Prostate gland (tissue), 2 donors: Measurements from ENCODE around the gene HOXA5. TPM values are rescaled to one million over a fixed set of nuclear protein-coding genes. Genes with fewer than 3 reads are reported as not detected.

ENCODE experiments used
- DNase-seq: peaks from one replicate; pipeline ENCODE4 v3.0.0-alpha.2; 2019; ENCODE audit warnings: low spot score
- H3K27ac ChIP-seq, 2 donors: fragments of 200-600 bp; sonication (generic); 2 replicates each; pipeline ENCODE4 v1.5.1; 2017 to 2019
- H3K27me3 ChIP-seq: fragments of 200-600 bp; sonication (generic); replicated peaks from 2 replicates; pipeline ENCODE4 v1.5.1; 2019; ENCODE audit not compliant: insufficient read depth
- H3K36me3 ChIP-seq, 2 donors: fragments of 200-600 bp; sonication (generic); 1 replicate in 1 of 2; 2 replicates in 1 of 2; pipeline versions ENCODE4 v1.5.1 to v1.8.1; 2017 to 2019
- H3K4me1 ChIP-seq: fragments of 200-600 bp; sonication (generic); replicated peaks from 2 replicates; pipeline ENCODE4 v1.5.1; 2019
- H3K4me3 ChIP-seq, 2 donors: fragments of 200-600 bp; sonication (generic); 2 replicates each; pipeline ENCODE4 v1.5.1; 2017 to 2019
- H3K9me3 ChIP-seq: fragments of 200-600 bp; sonication (generic); 2 replicates; pipeline ENCODE4 v1.5.1; 2017
- POLR2A ChIP-seq: fragments of 450-650 bp; IDR thresholded peaks from one replicate; pipeline ENCODE4 v1.6.1; 2016; ENCODE audit warnings: antibody characterized with exemption, mild to moderate bottlenecking
- POLR2AphosphoS5 ChIP-seq: sonication (generic); formaldehyde crosslinking; IDR thresholded peaks from one replicate; pipeline ENCODE4 v1.6.1; 2017; ENCODE audit warnings: antibody characterized with exemption
- WGBS: methylation state at CpG from one replicate; pipeline ENCODE4 v1.1.5; 2018; 5-methylcytosine and 5-hydroxymethylcytosine counted together
- intact Hi-C: fragments of 100-400 bp; cut with DNase I; formaldehyde crosslinking; loops from one replicate; pipeline ENCODE4 v1.14.2; 2022
- total RNA-seq, 2 donors: library from RNA; depleted of rRNA; stranded (reverse); fragments of >200 nt; gene quantifications; one replicate each; pipeline ENCODE4 v1.1.0, GENCODE V29; 2016
- TF ChIP-seq, protein P1 (sequence below), 4 experiments: fragments of 200-600 bp in 2 of 4; fragments of 450-650 bp in 2 of 4; sonication (generic) in 2 of 4; IDR thresholded peaks; 1 replicate in 3 of 4; 2 replicates in 1 of 4; pipeline ENCODE4 v1.5.1; 2016 to 2019; ENCODE audit warnings: antibody characterized with exemption in 4 of 4, mild to moderate bottlenecking in 2 of 4, moderate library complexity in 2 of 4

Gene HOXA5
- total RNA-seq, 2 donors from 2014 or later, result 3.7 to 12.9 TPM

DNA sequence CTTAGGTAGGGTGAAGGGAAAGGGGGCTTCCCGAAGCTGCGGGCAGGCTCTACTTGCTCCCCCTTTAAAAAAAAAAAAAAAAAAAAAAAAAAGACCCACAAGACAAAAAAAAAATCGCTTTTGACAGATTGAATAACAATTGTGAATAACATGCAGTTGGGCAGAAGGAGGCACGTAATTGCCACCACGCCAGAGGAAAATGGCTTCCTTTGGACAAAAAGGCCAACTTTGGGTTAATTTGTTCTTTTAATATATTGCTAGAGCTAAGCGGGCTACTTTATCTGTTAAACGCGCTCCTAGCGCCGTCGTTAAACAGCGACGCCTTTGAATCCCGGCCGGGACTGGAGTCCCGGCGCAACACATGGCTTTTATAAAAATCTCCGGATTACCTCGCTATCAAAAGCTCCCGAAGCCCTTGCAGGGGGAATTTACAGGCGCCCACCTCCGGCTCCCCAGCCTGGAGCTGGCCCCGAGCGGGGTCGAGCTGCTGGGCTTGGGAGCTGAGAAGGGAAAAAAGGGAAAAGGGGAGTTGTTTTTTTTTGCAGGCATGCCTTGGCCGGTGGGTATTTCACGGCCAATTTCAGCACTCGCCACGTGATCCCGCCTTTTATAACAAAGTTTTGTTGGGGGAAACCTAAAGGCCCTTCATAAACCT lies 40.3 kb upstream of the HOXA5 start:
- peak overlapping the region; percentile 62 to 90 for H3K4me3 ChIP-seq
- intact Hi-C loops, result no loop called here
- H3K9me3 ChIP-seq, result no peaks in the 10 kb centered on the region
- TF ChIP-seq, protein P1, sequence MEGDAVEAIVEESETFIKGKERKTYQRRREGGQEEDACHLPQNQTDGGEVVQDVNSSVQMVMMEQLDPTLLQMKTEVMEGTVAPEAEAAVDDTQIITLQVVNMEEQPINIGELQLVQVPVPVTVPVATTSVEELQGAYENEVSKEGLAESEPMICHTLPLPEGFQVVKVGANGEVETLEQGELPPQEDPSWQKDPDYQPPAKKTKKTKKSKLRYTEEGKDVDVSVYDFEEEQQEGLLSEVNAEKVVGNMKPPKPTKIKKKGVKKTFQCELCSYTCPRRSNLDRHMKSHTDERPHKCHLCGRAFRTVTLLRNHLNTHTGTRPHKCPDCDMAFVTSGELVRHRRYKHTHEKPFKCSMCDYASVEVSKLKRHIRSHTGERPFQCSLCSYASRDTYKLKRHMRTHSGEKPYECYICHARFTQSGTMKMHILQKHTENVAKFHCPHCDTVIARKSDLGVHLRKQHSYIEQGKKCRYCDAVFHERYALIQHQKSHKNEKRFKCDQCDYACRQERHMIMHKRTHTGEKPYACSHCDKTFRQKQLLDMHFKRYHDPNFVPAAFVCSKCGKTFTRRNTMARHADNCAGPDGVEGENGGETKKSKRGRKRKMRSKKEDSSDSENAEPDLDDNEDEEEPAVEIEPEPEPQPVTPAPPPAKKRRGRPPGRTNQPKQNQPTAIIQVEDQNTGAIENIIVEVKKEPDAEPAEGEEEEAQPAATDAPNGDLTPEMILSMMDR (IDR thresholded peaks at IDR 0.05), result no peak
- TF ChIP-seq POLR2AphosphoS5, result no peak
- no peak for TF ChIP-seq POLR2A
- H3K27me3 ChIP-seq, result no peaks in the 10 kb centered on the region
- no peaks in the 10 kb centered on the region for H3K4me1 ChIP-seq
- H3K27ac ChIP-seq, result peak overlapping the region; percentile 96 to 97
- WGBS, result under 1% methylated on average over 30 of the region's 30 CpGs
- H3K36me3 ChIP-seq, result no peaks in the 10 kb centered on the region
- DNase-seq, result no peak

DNA sequence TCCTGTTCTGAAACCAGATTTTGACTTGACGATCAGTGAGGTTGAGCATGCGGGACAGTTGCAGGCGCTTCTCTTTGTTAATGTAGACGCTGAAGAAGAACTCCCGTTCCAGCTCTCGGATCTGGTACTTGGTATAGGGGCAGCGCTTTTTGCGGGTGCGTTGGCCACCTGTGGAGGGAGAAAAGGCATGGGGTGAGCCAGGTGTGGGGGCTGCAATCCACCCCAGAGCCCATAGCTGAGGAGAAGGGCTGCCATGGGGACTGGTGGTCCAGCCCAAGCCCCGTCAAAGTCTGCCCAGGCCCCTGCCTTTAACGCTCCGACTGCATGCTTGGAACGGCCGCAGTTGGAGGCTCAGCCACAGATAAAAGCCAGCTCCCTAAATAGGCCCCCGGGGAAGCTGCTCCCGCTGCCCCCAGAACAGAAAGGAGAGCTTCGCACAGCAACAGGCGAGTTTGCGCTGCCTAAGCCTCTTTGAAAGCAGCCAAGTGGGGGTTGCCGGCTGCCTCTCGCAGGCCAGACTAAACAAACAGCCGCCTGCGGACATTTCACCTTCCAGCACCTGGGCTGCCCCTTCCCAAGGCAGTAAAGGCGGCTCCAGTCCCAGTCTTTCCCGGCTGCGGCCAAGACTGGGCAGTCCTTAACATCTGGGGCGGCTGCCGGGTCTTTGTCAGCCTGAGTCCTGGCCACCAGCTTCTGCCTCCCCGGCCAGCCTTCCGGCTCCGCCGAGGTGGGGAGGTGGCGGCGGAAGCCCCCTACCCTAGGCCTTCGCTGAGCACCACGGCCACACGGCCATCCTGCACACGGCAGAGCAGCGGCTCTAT lies 39.6 kb upstream of the HOXA5 start:
- no peaks in the 10 kb centered on the region for H3K4me1 ChIP-seq
- peak overlapping the region; percentile 96 to 97 for H3K27ac ChIP-seq
- peak overlapping the region; percentile 62 to 90 for H3K4me3 ChIP-seq
- TF ChIP-seq, protein P1 (IDR thresholded peaks at IDR 0.05), result peak in 1 of 4 experiments; percentile 4
- TF ChIP-seq POLR2AphosphoS5, result no peak
- 29% methylated on average over 35 of the region's 39 CpGs for whole genome bisulfite sequencing
- no peaks in the 10 kb centered on the region for H3K36me3 ChIP-seq
- DNase-seq, result no peak
- H3K27me3 ChIP-seq, result no peaks in the 10 kb centered on the region
- intact Hi-C loops, result no loop called here
- H3K9me3 ChIP-seq, result no peaks in the 10 kb centered on the region

DNA sequence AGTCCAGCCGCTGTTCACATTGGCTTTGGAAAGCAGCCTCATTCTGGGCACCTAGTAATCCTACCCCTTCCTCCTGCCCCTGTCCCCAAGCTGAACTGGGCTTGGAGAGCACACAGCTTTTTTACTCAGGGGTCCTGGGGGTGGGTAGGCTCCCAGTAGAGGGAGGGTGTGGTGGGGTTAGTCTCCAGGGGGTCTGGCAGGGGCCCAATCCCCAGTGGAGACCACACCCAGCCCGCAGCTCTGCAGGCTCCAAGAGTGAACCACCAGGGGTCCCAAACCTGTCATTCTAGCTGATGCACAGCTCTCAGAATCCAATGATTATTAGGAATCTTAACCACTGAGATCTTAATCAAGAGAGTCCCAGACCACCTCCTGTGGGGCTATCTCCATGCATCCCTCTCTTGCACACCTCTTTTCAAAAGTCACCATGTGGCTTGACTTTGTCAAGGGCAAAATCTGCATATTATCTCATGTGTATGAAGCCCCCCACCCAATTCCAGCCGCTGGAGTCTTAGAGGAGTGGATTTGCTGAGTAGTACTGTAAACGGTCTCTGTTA lies 38.9 kb upstream of the HOXA5 start:
- WGBS, result 70% methylated on average over 4 of the region's 4 CpGs
- Histone ChIP-seq H3K9me3 (no peaks in the 10 kb centered on the region), H3K27ac (peak overlapping the region; percentile 96 to 97), H3K27me3 (no peaks in the 10 kb centered on the region), H3K36me3 (no peaks in the 10 kb centered on the region), H3K4me1 (no peaks in the 10 kb centered on the region), H3K4me3 (no peak overlapping the region)
- intact Hi-C loops, result no loop called here
- TF ChIP-seq POLR2A, result no peak
- no peak for TF ChIP-seq POLR2AphosphoS5
- TF ChIP-seq, protein P1 (IDR thresholded peaks at IDR 0.05), result peak in 1 of 4 experiments; percentile 1
- DNase-seq, result no peak

DNA sequence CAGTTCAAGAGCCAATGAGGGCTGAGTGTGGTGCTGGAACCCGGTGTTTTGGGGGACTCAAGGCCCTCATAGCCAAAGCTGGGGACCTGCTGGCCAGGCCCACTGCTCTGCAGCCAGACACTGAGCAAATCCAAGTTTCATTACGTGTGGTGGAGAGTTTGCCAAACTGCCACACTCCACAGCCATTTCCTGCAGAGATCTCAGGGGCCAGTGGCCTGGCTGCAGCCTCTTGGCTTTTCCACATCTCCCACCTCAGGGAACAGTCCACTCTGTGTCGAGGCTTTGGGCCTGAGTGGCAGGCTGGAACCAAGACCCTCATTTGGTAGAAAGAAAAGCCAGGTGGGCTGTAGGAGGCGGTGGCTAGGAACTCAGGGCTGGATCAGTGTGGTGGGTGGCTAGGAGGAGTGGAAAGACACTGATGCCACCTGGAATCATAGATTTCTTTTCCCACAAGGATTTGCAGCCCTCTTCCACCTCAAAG lies 38.4 kb upstream of the HOXA5 start:
- peak overlapping the region; percentile 96 to 97 for H3K27ac ChIP-seq
- no peak for DNase-seq
- no peak overlapping the region for H3K4me3 ChIP-seq
- no peaks in the 10 kb centered on the region for H3K36me3 ChIP-seq
- no peaks in the 10 kb centered on the region for H3K27me3 ChIP-seq
- no peak for TF ChIP-seq POLR2A
- TF ChIP-seq, protein P1 (IDR thresholded peaks at IDR 0.05), result no peak
- TF ChIP-seq POLR2AphosphoS5, result no peak
- no peaks in the 10 kb centered on the region for H3K4me1 ChIP-seq
- H3K9me3 ChIP-seq, result no peaks in the 10 kb centered on the region
- intact Hi-C loops, result no loop called here
- 72% methylated on average over 4 of the region's 4 CpGs for WGBS
